ENCODE measurements around the gene COX4I1.

DNA sequence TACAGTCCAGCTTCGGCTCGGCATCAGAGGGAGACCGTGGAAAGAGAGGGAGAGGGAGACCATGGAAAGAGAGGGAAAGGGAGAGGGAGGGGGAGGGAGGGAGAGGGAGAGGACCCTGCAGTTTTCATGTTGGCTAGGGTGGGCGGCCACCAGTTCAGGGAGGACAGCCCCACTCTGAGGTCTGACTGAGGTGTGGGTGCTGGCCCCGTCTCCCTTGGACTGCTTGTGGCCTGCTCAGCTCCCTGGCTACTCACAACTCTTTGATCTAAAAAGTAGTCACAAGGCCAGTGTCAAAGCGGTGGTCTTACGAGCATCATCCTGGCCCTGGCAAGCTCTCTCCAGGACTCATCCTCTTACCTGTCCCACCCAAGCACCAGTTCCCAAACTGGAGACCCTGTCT, 9.4 kb downstream of the COX4I1 start:
- TF ChIP-seq, protein P1, sequence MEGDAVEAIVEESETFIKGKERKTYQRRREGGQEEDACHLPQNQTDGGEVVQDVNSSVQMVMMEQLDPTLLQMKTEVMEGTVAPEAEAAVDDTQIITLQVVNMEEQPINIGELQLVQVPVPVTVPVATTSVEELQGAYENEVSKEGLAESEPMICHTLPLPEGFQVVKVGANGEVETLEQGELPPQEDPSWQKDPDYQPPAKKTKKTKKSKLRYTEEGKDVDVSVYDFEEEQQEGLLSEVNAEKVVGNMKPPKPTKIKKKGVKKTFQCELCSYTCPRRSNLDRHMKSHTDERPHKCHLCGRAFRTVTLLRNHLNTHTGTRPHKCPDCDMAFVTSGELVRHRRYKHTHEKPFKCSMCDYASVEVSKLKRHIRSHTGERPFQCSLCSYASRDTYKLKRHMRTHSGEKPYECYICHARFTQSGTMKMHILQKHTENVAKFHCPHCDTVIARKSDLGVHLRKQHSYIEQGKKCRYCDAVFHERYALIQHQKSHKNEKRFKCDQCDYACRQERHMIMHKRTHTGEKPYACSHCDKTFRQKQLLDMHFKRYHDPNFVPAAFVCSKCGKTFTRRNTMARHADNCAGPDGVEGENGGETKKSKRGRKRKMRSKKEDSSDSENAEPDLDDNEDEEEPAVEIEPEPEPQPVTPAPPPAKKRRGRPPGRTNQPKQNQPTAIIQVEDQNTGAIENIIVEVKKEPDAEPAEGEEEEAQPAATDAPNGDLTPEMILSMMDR (conservative IDR thresholded peaks at IDR 0.05; ENCODE audit: low read length): no peak
- no peak for TF ChIP-seq EZH2phosphoT487 (IDR thresholded peaks at IDR 0.05; ENCODE audit: borderline replicate concordance)

All from Loucy (cell line).